HG03342 (cell line): ENCODE measurements around the gene CXCL5.

Experiments
- ATAC-seq: cut with Tn5 transposase; IDR thresholded peaks from one replicate; pipeline ENCODE4 v1.9.1; 2021; ENCODE audit warnings: mild to moderate bottlenecking, moderate library complexity; ENCODE audit not compliant: unreplicated experiment

Gene CXCL5

GRCh38 chr4:73998040-73999011 lies at the start of gene CXCL5:
Gene CXCL5, minus strand, starts transcription at chr4:73998677. Its CDS starts 96 bp downstream, at chr4:73998581.
- ATAC-seq, result no peak

- ATAC-seq, result no peak
These were observed 48.7 kb upstream of the CXCL5 start for GRCh38 chr4:74047152-74047551.

GRCh38 chr4:74045772-74046171 lies 47.3 kb upstream of the CXCL5 start:
- no peak for ATAC-seq

GRCh38 chr4:74045247-74045646 lies 46.8 kb upstream of the CXCL5 start:
- no peak for ATAC-seq

GRCh38 chr4:74044677-74045076 lies 46.2 kb upstream of the CXCL5 start:
- no peak for ATAC-seq

- no peak for ATAC-seq
These were observed 44.2 kb upstream of the CXCL5 start for GRCh38 chr4:74042681-74043080.

GRCh38 chr4:74041418-74041817 lies 42.9 kb upstream of the CXCL5 start:
- ATAC-seq, result no peak

- no peak for ATAC-seq
These were observed 40.9 kb upstream of the CXCL5 start for GRCh38 chr4:74039315-74039763.

- peak; percentile 56 for ATAC-seq
These were observed 40.2 kb upstream of the CXCL5 start, which contains the start of gene CXCL3 for GRCh38 chr4:74038425-74039314. Gene CXCL3, minus strand, starts transcription at chr4:74038689. Its CDS starts 78 bp downstream, at chr4:74038611.

- ATAC-seq, result no peak
These were observed 39.6 kb upstream of the CXCL5 start for GRCh38 chr4:74038086-74038424.

- ATAC-seq, result no peak
These were observed 38.8 kb upstream of the CXCL5 start for GRCh38 chr4:74037076-74037955.

GRCh38 chr4:74033739-74034138 lies 35.3 kb upstream of the CXCL5 start:
- no peak for ATAC-seq

- ATAC-seq, result no peak
These were observed 33.6 kb upstream of the CXCL5 start for GRCh38 chr4:74032064-74032463.

GRCh38 chr4:74031576-74031975 lies 33.1 kb upstream of the CXCL5 start:
- ATAC-seq, result no peak

GRCh38 chr4:74030285-74030684 lies 31.8 kb upstream of the CXCL5 start:
- ATAC-seq, result no peak

- ATAC-seq, result no peak
These were observed 30.0 kb upstream of the CXCL5 start for GRCh38 chr4:74028504-74028903.

- ATAC-seq, result no peak
These were observed 25.2 kb upstream of the CXCL5 start for GRCh38 chr4:74023709-74024108.

- ATAC-seq, result no peak
These were observed 23.1 kb upstream of the CXCL5 start for GRCh38 chr4:74021601-74022000.

GRCh38 chr4:74018771-74019170 lies 20.3 kb upstream of the CXCL5 start:
- ATAC-seq, result no peak

- ATAC-seq, result no peak
These were observed 19.6 kb upstream of the CXCL5 start for GRCh38 chr4:74018116-74018515.

GRCh38 chr4:74016068-74016467 lies 17.6 kb upstream of the CXCL5 start:
- ATAC-seq, result no peak
